Esophagus squamous epithelium (tissue), 5 donors: ENCODE results near the gene WNK1. TPM values are rescaled to one million over a fixed set of nuclear protein-coding genes. Genes with fewer than 3 reads are reported as not detected.
A peak's percentile ranks its signal among the peaks of the same experiment; 100 is the strongest.

ENCODE experiments used
- DNase-seq: peaks from one replicate; lab custom pipeline; 2025; lab: John Stamatoyannopoulos, UW
- H3K27ac ChIP-seq, 4 donors: fragments of 200-600 bp; sonication (generic); one replicate each; pipeline ENCODE4 v1.5.1; 2016 to 2019; ENCODE audit warnings: mild to moderate bottlenecking in 1 of 4
- H3K27me3 ChIP-seq, 4 donors: fragments of 200-600 bp; sonication (generic); 1 replicate in 3 of 4; 2 replicates in 1 of 4; pipeline versions ENCODE4 v1.5.1 to v1.6.0; 2017 to 2021; ENCODE audit warnings: antibody characterized with exemption in 1 of 4
- H3K36me3 ChIP-seq, 3 donors: fragments of 200-600 bp; sonication (generic); one replicate each; pipeline ENCODE4 v1.5.1; 2016 to 2019
- H3K4me1 ChIP-seq, 3 donors: fragments of 200-600 bp; sonication (generic); one replicate each; pipeline ENCODE4 v1.5.1; 2017 to 2019
- H3K4me3 ChIP-seq, 4 donors: fragments of 200-600 bp; sonication (generic); 1 replicate in 3 of 4; 2 replicates in 1 of 4; pipeline ENCODE4 v1.5.1; 2016 to 2019; ENCODE audit warnings: mild to moderate bottlenecking in 2 of 4, moderate library complexity in 1 of 4
- H3K9me3 ChIP-seq, 3 donors: fragments of 200-600 bp; sonication (generic); one replicate each; pipeline ENCODE4 v1.5.1; 2016 to 2019
- CTCF ChIP-seq, 6 experiments: fragments of 450-650 bp in 4 of 6; fragments of 200-600 bp in 2 of 6; sonication (generic) in 2 of 6; IDR thresholded peaks; one replicate each; pipeline ENCODE4 v1.5.1; 2016 to 2019; ENCODE audit warnings: antibody characterized with exemption in 6 of 6, mild to moderate bottlenecking in 4 of 6, moderate library complexity in 4 of 6
- POLR2A ChIP-seq, 4 donors: fragments of 450-650 bp; IDR thresholded peaks; one replicate each; pipeline ENCODE4 v1.6.1; 2017; ENCODE audit warnings: antibody characterized with exemption in 4 of 4, mild to moderate bottlenecking in 4 of 4, moderate library complexity in 3 of 4
- WGBS, 2 donors: methylation state at CpG; one replicate each; pipeline ENCODE4 v1.1.5; 2018; 5-methylcytosine and 5-hydroxymethylcytosine counted together
- intact Hi-C: fragments of 100-400 bp; cut with DNase I; formaldehyde crosslinking; loops from one replicate; pipeline ENCODE4 v1.15.0; 2022
- total RNA-seq, 4 donors: library from RNA; depleted of rRNA; stranded (reverse); fragments of >200 nt; gene quantifications; one replicate each; pipeline ENCODE4 v1.1.0, GENCODE V29; 2016
- donor health status: DM: yes; HTN: yes; CAD: no.

The WNK1 gene
- total RNA-seq, 4 donors from 2014 or later = 120 to 269 (median 204) TPM

- intact Hi-C loops = loop anchor here (10.0 kb wide), 1 partner anchor 345 kb away; no protein-coding TSS in a partner anchor
- WGBS, 2 donors = 63 to 69% methylated on average over 3 of the region's 3 CpGs
- TF ChIP-seq POLR2A (IDR thresholded peaks at IDR 0.05) (no peak), CTCF (IDR thresholded peaks at IDR 0.05) (no peak)
- no peaks in the 10 kb centered on the region for H3K27me3 ChIP-seq
- peaks cover 22 to 100% (median 69%) of the 10 kb centered on the region in 3 donors for H3K36me3 ChIP-seq
- DNase-seq = no peak
- H3K4me1 ChIP-seq = peaks cover 0 to 23% (median 0%) of the 10 kb centered on the region in 3 donors
- H3K27ac ChIP-seq = no peak overlapping the region
- no peaks in the 10 kb centered on the region for H3K9me3 ChIP-seq
- H3K4me3 ChIP-seq = no peak overlapping the region
These were observed 157.5 kb downstream of the WNK1 start for GRCh38 chr12:909861-910260.

- TF ChIP-seq POLR2A (IDR thresholded peaks at IDR 0.05) (no peak), CTCF (IDR thresholded peaks at IDR 0.05) (no peak)
- DNase-seq = no peak
- intact Hi-C loops = loop anchor here (10.0 kb wide), 1 partner anchor 346 kb away; no protein-coding TSS in a partner anchor
- 63 to 68% methylated on average over 4 of the region's 4 CpGs for WGBS, 2 donors
- Histone ChIP-seq H3K27me3 (no peaks in the 10 kb centered on the region), H3K9me3 (no peaks in the 10 kb centered on the region), H3K36me3 (peaks cover 21 to 100% (median 71%) of the 10 kb centered on the region in 3 donors), H3K27ac (no peak overlapping the region), H3K4me1 (peaks cover 0 to 29% (median 0%) of the 10 kb centered on the region in 3 donors), H3K4me3 (no peak overlapping the region)
These were observed 158.0 kb downstream of the WNK1 start for GRCh38 chr12:910416-910815.

GRCh38 chr12:911191-911826, 158.9 kb downstream of the WNK1 start:
- Histone ChIP-seq H3K4me1 (peaks cover 0 to 30% (median 0%) of the 10 kb centered on the region in 3 donors), H3K9me3 (no peaks in the 10 kb centered on the region), H3K27me3 (no peaks in the 10 kb centered on the region), H3K4me3 (no peak overlapping the region), H3K27ac (peak overlapping the region in 1 of 4 donors; percentile 17), H3K36me3 (peaks cover 17 to 100% (median 67%) of the 10 kb centered on the region in 3 donors)
- DNase-seq = no peak
- 74% methylated on average over 7 to 10 of the region's 10 CpGs for WGBS, 2 donors
- TF ChIP-seq POLR2A (IDR thresholded peaks at IDR 0.05) (no peak), CTCF (IDR thresholded peaks at IDR 0.05) (no peak)
- intact Hi-C loops = loop anchor here (10.0 kb wide), 1 partner anchor 347 kb away; no protein-coding TSS in a partner anchor

- H3K27me3 ChIP-seq = no peaks in the 10 kb centered on the region
- peaks cover 14 to 98% (median 65%) of the 10 kb centered on the region in 3 donors for H3K36me3 ChIP-seq
- H3K27ac ChIP-seq = peak overlapping the region in 1 of 4 donors; percentile 77
- H3K4me3 ChIP-seq = no peak overlapping the region
- TF ChIP-seq POLR2A (IDR thresholded peaks at IDR 0.05) = no peak
- no peak for TF ChIP-seq CTCF (IDR thresholded peaks at IDR 0.05)
- WGBS, 2 donors = 67 to 71% methylated on average over 7 of the region's 7 CpGs
- DNase-seq = no peak
- peaks cover 0 to 33% (median 2%) of the 10 kb centered on the region in 3 donors for H3K4me1 ChIP-seq
- intact Hi-C loops = loop anchor here (10.0 kb wide), 1 partner anchor 348 kb away; no protein-coding TSS in a partner anchor
- H3K9me3 ChIP-seq = no peaks in the 10 kb centered on the region
These were observed 160.3 kb downstream of the WNK1 start for GRCh38 chr12:912466-913235.
